ENCODE measurements around the gene MYRF.

The MYRF gene

DNA sequence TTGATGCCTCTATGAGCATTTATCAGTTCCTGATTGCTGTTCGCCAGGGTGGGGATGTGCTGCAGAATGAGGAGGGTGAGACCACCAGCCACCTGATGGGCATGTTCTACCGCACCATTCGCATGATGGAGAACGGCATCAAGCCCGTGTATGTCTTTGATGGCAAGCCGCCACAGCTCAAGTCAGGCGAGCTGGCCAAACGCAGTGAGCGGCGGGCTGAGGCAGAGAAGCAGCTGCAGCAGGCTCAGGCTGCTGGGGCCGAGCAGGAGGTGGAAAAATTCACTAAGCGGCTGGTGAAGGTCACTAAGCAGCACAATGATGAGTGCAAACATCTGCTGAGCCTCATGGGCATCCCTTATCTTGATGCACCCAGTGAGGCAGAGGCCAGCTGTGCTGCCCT is 43.0 kb downstream of the MYRF start:
- no peak for DNase-seq (ENCODE audit: low read depth)

DNA sequence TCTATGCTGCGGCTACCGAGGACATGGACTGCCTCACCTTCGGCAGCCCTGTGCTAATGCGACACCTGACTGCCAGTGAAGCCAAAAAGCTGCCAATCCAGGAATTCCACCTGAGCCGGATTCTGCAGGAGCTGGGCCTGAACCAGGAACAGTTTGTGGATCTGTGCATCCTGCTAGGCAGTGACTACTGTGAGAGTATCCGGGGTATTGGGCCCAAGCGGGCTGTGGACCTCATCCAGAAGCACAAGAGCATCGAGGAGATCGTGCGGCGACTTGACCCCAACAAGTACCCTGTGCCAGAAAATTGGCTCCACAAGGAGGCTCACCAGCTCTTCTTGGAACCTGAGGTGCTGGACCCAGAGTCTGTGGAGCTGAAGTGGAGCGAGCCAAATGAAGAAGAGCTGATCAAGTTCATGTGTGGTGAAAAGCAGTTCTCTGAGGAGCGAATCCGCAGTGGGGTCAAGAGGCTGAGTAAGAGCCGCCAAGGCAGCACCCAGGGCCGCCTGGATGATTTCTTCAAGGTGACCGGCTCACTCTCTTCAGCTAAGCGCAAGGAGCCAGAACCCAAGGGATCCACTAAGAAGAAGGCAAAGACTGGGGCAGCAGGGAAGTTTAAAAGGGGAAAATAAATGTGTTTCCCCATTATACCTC is 43.6 kb downstream of the MYRF start:
- DNase-seq (ENCODE audit: low read depth): no peak

DNA sequence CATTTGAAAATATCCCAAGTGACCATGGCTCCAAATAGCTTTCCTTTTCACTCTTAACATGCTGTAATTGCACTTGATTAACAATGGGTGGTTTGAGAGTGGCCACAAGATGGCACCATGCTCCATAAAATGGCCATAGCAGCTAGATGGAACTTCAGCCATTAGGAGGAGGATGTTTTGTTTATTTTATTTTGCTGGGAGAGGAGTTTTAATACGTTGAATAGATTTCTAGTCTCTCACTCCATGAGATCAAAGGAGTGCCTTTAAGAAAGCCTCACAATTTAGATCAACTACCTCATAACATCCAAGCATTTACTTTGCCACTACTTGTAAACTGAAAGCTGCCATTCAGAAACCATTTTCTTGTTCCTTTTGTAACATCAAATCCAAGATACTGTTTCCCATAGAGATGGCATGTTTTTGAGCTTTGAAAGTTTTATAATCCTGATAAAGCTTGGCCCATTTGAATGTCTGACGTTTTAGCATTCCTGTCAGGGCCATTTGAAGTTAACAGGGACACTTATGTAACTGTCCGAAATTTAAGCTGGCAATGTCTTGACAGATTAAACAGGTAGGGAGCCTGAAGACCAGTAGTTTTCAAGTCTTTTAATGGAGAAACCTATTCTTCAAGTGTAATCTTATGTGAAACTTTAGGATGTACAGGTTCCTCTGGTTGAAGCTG is 45.0 kb downstream of the MYRF start:
- DNase-seq (ENCODE audit: low read depth): no peak

DNA sequence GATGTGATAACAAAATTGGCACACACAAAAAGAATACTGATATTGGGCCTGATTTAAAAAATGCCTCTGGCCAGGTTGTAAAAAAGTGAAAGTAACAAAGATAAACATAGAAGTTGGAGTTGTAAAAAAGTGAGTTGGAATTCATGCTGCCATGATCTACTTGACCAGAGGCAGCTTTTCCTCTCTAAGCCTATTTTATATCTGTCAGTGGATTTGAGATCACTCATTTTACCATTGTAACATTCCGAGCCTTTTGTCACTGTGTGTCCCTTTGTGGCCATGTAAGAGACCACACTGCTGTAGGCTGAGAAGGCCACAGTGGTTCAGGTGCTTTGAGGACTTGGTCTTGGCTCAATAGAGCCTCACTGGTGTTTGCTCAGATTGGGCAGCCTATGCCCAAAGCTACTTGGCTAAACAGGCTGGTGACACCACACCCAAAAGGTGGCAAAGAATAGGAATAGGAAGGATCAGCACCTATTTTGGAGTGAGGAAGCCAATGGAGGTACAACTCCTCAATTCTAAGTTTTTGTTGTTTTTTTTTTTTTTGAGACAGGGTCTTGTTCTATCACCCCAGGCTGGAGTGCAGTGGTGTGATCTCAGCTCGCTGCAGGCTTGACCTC is 47.3 kb downstream of the MYRF start:
- DNase-seq (ENCODE audit: low read depth): no peak

DNA sequence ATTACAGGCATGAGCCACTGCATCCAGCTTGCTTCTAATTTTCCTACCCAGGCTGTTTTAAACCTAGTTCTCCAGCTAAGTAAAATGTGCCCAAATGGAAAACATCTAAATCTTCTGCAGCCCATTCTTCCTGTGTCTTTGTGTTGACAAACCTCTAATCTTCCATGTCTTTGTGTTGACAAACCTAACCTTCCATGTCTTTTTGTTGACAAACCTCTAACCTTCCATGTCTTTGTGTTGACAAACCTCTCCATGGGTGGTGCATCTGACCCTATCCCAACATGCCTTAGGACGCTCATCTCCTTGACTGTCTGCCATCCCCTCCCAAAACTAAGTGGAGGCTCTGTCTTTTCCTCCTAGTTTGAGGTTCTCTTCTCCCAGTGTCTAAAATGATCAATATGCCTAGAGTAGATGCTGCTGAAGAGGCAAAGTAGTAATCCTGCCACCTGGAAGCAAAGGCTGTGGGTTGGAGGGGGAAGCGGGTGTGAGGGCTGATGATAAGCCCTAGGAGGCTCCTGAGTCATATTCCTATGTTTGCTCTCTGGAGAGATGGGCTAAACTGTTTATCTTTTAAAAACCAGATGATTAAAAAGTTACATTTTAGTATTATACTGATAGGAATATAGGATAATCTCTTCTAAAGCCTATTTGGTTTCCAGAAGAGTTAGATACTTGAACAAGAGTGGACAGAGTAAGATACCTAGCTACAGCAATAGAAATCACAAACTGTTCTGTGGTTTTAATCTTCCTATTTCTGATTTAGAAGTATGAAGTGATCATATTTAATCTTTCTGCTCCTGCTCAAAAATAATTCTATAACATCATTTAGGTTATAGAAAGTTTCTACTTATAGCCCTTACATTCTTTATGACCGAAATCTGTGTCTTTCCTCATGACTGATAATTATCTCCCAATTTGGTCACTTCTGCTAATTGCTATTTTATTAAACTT is 48.2 kb downstream of the MYRF start:
- no peak for DNase-seq (ENCODE audit: low read depth)

DNA sequence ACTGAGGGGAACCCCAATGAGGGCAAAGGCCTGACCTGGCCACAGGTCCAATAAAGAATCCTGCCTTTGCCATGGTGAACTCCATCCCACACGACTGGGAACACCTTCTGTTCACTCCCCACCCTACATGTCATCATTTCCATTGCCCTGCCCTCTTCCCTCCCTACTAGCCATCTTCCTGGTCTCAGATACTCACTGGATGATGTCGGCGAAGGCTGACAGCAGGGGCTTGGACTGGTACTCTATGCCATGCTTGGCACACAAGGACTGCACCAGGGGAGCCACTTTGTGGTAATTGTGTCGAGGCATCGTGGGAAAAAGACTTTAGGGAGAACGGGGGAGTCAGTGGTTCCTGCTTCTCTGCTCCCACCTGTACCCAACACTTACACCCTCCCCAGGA is 50.2 kb downstream of the MYRF start:
- no peak for DNase-seq (ENCODE audit: low read depth)

DNA sequence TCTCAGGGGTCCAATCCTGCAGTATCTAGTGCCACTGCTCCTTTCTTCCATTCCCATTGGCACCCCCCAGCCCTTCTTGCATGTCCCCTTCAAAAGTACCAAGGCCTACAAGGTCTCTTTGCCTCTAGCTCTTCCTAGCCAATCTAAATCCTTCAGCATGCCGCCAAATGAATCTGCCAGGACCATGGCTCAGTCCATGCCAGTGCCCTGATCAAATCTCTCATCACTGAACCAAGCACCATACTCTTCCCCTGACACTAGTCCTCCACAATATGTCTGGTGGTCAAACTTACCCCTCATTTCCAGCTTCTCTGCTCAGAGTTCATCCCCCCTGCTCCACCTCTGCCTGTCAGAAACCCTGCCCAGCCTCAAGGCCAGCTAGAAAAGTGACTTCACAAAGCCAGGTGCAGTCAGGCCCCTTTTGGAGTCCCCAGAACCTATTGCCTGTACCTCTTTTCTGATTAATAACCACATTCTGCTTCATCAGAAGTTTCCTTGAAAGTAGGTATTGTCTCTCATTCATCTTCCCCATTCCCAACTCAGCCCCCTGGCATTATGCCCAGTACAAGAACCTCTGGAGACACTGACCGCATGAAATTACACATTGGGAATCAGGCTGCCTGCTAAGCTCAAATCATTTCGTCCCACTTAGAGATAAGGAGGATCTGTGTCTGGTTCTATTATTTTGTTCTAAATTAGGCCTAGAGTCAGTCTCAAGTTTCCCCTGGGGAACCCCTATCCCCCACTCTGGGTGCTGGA is 51.6 kb downstream of the MYRF start:
- no peak for DNase-seq (ENCODE audit: low read depth)

DNA sequence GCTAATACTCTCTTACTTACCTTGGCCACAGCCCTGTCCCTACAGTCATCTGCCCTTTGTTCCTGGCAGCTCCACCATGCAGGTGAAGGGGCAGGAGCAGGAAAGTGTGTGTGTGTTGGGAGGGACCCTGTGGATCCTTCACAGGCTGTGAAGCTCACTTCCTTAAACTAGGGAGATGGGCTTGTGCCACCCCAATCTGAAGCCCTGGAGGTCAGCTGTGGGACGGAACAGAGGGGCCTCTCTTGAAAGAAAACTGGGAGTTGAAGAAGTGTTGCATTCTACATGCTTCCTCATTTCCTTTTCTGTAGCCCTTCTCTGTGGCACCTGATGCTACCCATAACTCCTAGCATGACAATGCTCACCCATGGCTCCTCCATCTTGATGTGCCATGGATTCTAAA is 52.7 kb downstream of the MYRF start:
- no peak for DNase-seq (ENCODE audit: low read depth)

DNA sequence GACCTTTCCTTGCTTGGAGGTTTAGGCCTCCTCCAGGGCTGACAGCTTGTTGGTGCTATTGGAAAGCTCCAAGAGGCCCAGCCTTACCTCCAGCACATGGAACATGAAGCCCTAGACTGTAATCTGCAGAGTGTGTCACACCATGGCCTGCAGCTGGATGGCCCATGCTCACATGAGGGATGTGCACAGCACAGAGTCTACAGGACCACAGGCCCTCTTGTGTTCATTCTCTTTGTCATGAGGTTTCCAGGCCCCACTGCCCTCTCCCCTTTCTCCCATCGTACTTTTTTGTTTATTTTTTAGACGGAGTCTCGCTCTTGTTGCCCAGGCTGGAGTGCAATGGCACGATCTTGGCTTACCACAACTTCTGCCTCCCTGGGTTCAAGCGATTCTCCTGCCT is 54.3 kb downstream of the MYRF start:
- DNase-seq (ENCODE audit: low read depth): no peak

DNA sequence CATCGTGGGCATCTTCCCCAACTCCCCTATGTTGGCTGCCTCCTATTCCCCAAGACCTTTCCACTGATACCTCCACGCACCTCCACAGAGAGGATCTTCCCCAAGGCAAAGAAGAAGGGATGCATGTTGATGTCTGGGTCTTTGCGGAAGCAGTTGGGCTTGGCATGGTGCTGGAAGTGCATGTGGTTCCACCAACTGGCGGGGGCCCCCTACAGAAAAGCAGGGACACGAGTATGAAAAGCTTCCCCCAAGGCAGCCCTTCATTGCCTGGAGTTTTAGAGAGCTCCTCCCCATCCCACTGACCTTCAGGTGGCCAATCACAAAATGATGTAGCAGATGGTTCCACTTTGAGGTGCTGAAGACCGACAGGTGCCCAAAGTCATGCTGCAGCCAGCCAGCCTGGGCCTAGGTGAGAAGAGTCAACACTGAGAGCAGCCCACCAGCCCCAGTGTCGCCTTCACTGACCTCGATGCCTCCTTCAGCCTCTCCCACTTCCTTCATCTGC is 58.3 kb downstream of the MYRF start:
- DNase-seq (ENCODE audit: low read depth): no peak

DNA sequence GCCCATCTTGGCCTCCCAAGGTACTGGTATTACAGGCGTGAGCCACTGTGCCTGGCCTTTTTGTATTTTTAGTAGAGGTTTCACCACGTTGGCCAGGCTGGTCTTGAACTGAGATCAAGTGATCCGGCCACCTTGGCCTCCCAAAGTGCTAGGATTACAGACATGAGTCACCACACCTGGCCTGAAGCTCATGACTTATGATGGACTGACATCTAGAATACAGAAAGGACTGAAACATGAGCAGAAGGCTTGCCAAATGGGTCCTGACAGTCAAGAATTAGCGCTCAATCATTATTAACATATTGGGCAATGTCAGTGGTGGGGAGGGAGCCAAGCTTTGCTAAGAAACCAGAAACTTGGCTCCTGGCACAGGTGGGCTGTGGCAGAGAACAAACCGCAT is 59.4 kb downstream of the MYRF start:
- no peak for DNase-seq (ENCODE audit: low read depth)

DNA sequence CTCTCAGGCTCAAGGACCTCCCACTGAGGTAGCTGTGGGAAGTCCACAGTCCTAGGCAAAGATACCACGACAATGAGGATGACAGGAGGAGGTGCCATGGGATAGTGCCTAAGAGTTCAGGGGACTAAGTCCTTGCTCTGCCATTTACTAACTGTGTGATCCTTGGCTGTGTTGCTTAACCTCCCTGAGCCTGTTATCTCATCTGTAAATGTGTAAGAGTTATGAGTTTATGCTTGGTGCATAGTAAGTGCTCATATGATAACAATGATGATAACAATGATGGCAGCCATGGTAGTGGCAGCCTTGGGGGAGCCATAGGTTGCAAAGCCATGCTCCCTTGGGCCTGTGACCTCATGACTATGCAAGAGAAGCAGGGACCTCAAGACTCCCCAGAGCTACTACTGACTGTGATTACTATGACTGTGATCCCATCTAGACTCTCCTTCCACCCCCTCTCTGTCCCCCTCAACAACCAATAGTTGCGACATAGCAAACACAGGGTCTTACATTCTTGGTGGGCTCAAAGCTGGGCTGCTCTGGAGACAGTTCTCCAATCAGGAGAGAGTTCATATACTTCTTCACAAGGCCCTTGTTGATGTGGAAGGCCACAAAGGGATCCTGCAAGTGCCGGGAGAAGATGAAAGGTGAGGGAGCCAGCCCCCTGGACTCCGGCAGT is 60.4 kb downstream of the MYRF start:
- DNase-seq (ENCODE audit: low read depth): no peak

DNA sequence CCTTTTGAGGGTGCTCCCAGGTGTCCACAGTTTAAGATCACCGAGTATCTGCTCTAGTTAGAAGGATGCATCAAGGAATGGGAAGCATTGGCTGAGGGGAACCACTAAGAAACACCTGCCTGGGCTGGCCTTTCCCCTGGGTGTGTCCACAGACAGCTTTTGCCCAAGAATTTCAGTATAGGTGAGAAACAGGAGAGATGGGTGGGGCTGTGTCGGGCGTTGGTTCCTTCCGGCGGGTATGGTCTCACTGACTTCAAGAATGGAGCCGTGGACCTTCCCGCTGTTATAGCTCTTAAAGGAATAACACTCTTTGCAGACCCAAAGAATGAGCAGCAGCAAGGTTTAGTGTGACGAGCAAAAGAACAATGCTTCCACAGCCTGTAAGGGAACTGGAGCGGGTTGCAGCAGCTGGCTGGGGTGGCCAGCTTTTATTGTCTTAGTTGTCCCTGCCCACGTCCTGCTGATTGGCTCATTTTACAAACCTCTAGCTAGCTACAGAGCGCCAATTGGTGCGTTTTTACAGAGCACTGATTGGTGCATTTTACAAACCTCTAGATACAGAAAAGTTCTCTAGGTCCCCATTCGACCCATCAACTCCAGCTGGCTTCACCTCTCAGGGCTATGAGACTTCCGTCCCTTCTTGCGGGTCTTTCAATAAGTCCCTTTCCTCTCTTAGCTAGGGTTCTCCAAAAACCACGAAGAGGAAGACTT is 62.0 kb downstream of the MYRF start:
- DNase-seq (ENCODE audit: low read depth): no peak

DNA sequence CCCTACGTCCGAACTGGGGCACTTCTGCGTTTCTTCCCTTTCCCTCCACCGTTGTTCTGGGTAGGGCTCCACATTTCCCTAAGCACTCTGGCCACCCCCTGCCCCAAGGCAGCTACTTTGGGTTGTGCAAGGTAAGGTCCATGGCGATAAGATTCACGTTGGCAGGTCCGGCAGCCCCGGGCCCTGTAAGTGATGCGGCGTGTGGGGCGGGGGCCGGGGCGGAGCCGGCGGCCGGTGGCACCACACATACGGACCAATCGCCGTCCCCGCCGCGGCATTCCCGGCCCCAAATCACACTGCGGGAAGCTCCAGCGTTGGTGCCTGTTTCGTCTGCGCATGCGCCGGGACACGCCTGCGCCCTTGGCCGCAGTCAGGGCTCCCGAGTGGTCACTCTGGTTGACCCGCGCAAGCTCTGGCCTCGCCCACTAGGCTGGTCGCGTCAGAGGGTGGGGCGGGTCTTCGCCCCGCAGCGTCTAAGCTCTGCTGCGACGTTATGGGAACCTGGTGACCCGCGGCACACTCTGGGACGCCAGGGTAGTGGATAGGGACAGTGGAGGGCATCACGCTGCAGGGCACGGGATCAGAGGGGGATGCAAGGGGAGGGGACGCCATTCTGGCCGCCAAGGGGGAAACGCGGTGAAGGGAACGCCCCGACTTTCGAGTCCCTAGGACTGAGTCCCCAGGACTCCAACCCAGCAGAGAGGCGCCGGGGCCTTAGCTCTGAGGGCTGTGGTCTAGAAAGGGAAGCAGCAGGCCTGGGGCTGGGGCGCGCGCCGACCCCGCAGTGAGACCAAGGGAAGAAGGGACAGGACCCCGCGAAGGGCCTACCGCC is 62.7 kb downstream of the MYRF start:
- peak; percentile 57 for DNase-seq (ENCODE audit: low read depth)

DNA sequence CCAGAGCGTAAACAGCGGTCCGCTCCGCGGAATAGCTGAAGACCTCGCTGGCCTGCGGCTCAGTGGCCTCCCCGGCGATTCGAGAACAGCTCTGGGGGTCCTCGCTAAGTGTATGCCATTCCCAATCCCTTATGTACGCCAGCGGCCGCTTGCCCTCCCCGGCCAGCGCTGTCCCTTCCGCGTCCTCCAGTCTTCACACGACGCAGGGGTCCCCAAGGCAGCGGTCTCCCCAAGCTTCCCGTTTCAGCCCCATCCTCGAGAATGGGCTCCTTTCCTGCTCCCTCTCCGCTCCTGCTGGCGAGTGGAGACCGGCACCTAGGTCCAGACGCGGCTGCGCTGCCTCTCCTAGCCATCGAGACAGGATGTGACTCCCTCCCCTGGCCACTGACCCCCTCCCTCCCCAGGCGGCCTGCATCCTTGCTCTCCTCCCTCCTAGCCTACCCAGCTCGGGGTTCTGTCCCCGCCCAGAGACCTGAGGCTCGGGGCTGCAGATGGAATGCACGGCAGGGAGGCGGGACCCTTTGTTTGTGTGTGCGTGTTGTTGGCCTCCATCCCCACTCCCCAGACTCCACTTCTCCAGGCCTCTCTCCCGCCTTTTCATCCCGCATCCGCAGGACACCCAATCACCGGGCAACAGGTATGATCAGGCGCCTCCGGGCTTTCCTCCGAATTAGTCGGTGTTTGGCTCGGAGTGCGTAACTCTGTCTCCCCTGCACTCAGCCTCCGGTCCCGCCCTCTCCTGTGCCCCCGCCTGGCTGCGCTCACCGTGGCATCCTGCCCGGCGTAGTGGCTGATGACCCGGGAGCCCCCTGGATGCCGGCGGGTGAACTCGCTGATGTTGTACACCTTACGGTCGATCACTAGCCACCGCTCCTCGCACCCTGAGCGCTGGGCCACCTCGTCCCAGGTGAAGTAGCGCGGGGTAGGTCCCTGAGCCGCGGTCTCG is 63.6 kb downstream of the MYRF start:
- peak; percentile 62 for DNase-seq (ENCODE audit: low read depth)

DNA sequence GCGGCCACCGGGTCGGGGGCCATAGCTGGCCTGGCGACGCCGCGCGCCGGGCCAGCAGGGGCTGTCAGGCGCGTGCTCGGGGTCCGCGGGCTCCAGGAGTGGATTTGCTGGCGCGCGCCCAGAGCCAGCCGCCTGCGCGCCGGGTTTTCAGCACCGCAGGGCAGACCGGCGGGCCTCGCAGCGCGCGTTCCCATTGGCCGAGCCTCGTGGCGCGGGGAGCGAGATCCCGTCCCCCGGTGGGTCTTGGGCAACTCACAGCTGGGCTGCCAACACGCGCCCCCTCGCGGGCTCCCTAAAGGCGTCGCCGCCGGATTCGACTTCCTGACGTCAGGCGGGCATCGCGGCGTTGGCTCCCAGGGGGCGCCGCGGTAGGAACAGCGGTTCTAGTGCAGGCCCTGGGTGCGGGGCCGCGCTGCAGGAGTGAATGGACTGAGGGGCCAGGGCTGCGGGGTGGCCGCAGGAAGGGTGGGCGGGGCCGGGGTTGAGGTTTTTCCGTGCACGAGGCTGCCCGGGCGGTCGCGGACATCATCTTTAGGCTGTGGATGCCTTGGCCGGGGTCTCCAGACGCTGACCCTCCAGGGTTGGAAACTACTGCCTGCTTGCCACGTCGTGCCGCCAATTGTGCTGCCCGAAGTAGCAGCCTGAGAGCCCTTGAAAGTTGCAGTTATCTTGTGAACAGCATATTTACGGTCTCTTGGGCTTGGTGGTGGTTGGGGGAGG is 64.5 kb downstream of the MYRF start, which contains the start of gene FADS1:
Gene FADS1 (minus strand): TSS at position 268 of the 720 bp plus-strand sequence. CDS start 74 bp downstream, at position 194.
- DNase-seq (ENCODE audit: low read depth): peak; percentile 84

DNA sequence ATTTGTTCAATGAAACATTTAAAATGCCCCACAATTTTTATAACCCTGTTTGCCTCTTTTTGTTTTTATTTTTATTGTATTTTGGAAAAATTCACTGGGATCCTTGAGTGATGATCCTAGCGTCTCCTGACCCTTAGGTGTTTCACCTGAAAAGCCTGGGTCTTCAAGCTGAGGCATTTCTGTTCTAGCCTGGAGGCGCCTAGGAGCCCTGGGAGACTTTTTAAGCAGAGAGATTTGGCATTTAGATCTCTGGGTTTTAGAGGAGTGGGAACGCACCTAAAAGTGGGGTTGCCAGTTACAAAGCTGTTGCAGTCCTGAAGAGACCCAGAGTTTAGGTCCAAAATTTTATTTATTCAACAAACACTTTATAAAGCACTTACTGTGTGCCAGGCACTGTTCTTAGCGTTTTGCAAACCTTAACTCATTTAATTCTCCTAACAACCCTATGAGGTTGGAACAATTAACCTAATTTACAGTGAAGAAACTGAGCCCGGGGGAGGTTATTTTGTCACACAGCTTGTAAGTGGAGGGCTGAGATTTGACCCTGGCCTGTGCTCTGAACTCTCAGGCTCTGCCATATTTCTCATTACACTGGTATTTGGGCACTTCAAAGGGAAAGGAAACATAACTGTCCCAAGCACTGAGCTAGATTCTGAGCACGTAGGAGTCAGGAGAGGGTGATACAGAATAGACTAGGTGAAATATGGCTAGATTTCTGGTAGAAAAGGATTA is 65.2 kb downstream of the MYRF start:
- DNase-seq (ENCODE audit: low read depth): no peak
